Neural progenitor cell (in vitro differentiated cells): ENCODE results near the gene SLC6A17.

Experiments used
- EZH2 ChIP-seq: fragments of 200-600 bp; sonication (generic); IDR thresholded peaks from 2 replicates; pipeline ENCODE4 v1.6.1; 2017; ENCODE audit warnings: antibody characterized with exemption, mild to moderate bottlenecking, moderate library complexity
- TF ChIP-seq, protein P1 (sequence below): fragments of 200-600 bp; sonication (generic); IDR thresholded peaks from 2 replicates; pipeline ENCODE4 v1.5.1; 2017; ENCODE audit warnings: antibody characterized with exemption, mild to moderate bottlenecking

- TF ChIP-seq, protein P1, sequence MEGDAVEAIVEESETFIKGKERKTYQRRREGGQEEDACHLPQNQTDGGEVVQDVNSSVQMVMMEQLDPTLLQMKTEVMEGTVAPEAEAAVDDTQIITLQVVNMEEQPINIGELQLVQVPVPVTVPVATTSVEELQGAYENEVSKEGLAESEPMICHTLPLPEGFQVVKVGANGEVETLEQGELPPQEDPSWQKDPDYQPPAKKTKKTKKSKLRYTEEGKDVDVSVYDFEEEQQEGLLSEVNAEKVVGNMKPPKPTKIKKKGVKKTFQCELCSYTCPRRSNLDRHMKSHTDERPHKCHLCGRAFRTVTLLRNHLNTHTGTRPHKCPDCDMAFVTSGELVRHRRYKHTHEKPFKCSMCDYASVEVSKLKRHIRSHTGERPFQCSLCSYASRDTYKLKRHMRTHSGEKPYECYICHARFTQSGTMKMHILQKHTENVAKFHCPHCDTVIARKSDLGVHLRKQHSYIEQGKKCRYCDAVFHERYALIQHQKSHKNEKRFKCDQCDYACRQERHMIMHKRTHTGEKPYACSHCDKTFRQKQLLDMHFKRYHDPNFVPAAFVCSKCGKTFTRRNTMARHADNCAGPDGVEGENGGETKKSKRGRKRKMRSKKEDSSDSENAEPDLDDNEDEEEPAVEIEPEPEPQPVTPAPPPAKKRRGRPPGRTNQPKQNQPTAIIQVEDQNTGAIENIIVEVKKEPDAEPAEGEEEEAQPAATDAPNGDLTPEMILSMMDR = no peak
- no peak for TF ChIP-seq EZH2
Observed at GRCh38 chr1:110224240-110224995, 74.1 kb downstream of the SLC6A17 start.
